ENCODE data around the gene EIF5B.

DNA sequence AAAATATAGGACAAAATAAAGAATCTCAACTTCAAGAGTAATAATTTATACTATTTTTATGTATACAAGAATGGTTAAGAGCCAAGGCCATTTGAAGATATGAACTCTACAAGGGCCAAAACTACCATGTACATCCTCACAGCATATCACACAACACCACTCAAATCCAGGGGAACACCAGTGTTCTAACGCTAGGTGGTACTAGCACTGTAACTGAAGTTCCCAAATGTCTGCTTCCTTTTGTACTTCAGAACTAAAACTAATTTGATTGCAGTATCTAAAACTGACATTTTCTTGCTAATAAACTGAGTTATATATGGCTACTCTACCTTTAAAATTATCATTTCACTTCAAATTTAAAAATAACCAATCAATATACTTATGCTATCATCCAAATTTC lies 105.6 kb downstream of the EIF5B start:
- no peak for TF ChIP-seq HDGF (IDR thresholded peaks at IDR 0.05; ENCODE audit: borderline replicate concordance)
- TF ChIP-seq FOXM1 (IDR thresholded peaks at IDR 0.05; ENCODE audit: borderline replicate concordance): no peak
- no peak for TF ChIP-seq ZNF384 (IDR thresholded peaks at IDR 0.05)
- TF ChIP-seq CTBP1 (IDR thresholded peaks at IDR 0.05; ENCODE audit: borderline replicate concordance): no peak
- TF ChIP-seq, protein P1, sequence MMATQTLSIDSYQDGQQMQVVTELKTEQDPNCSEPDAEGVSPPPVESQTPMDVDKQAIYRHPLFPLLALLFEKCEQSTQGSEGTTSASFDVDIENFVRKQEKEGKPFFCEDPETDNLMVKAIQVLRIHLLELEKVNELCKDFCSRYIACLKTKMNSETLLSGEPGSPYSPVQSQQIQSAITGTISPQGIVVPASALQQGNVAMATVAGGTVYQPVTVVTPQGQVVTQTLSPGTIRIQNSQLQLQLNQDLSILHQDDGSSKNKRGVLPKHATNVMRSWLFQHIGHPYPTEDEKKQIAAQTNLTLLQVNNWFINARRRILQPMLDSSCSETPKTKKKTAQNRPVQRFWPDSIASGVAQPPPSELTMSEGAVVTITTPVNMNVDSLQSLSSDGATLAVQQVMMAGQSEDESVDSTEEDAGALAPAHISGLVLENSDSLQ (IDR thresholded peaks at IDR 0.05): no peak
- no peak for TF ChIP-seq BHLHE40 (IDR thresholded peaks at IDR 0.05; ENCODE audit: borderline replicate concordance)
- TF ChIP-seq FOXA1 (IDR thresholded peaks at IDR 0.05): no peak
- no peak for TF ChIP-seq NFRKB (IDR thresholded peaks at IDR 0.05)
- TF ChIP-seq ELF4 (IDR thresholded peaks at IDR 0.05): no peak
- no peak for TF ChIP-seq SP1 (IDR thresholded peaks at IDR 0.05)
- TF ChIP-seq FOXK2 (IDR thresholded peaks at IDR 0.05): no peak
- TF ChIP-seq TARDBP (IDR thresholded peaks at IDR 0.05): no peak
